ENCODE results near the gene ZNF599. TPM values are rescaled to one million over a fixed set of nuclear protein-coding genes. Genes with fewer than 3 reads are reported as not detected.
A peak's percentile ranks its signal among the peaks of the same experiment; 100 is the strongest.

Gene ZNF599
- total RNA-seq, 2 donors from 2014 or later: 5.2 to 5.3 TPM

GRCh38 chr19:34779652-34780051 lies 6.6 kb upstream of the ZNF599 start:
- Mint-ChIP-seq H3K36me3 (ENCODE audit: insufficient read depth in 2 of 2) (peaks cover 1 to 2% of the 10 kb centered on the region in 2 donors), H3K9me3 (peaks cover 3 to 4% of the 10 kb centered on the region in 2 donors), H3K4me3 (no peak overlapping the region), H3K27ac (no peak overlapping the region), H3K4me1 (ENCODE audit: low read depth) (no peaks in the 10 kb centered on the region), H3K27me3 (ENCODE audit: low read depth) (peaks cover 7% of the 10 kb centered on the region)
- no peak for DNase-seq
- ATAC-seq (replicated peaks in 1 of 2): no peak

GRCh38 chr19:34778342-34778741 lies 5.3 kb upstream of the ZNF599 start:
- Mint-ChIP-seq H3K4me1 (ENCODE audit: low read depth) (no peaks in the 10 kb centered on the region), H3K4me3 (no peak overlapping the region), H3K27ac (no peak overlapping the region), H3K27me3 (ENCODE audit: low read depth) (peaks cover 7% of the 10 kb centered on the region), H3K9me3 (peaks cover 4 to 6% of the 10 kb centered on the region in 2 donors), H3K36me3 (ENCODE audit: insufficient read depth in 2 of 2) (peaks cover 1 to 5% of the 10 kb centered on the region in 2 donors)
- no peak for ATAC-seq (replicated peaks in 1 of 2)
- no peak for DNase-seq

- peaks cover 5 to 10% of the 10 kb centered on the region in 2 donors for H3K36me3 Mint-ChIP-seq (ENCODE audit: insufficient read depth in 2 of 2)
- ATAC-seq (replicated peaks in 1 of 2) (no peak), DNase-seq (no peak)
- peaks cover 7% of the 10 kb centered on the region for H3K27me3 Mint-ChIP-seq (ENCODE audit: low read depth)
- H3K9me3 Mint-ChIP-seq: peaks cover 4 to 6% of the 10 kb centered on the region in 2 donors
- H3K4me3 Mint-ChIP-seq: no peak overlapping the region
- peaks cover 14% of the 10 kb centered on the region for H3K4me1 Mint-ChIP-seq (ENCODE audit: low read depth)
- H3K27ac Mint-ChIP-seq: no peak overlapping the region
These were observed 1.8 kb upstream of the ZNF599 start for GRCh38 chr19:34774857-34775256.

GRCh38 chr19:34773555-34773864 lies 495 bp upstream of the ZNF599 start:
- DNase-seq (no peak), ATAC-seq (replicated peaks in 1 of 2) (no peak)
- no peak overlapping the region for H3K27ac Mint-ChIP-seq
- peaks cover 14% of the 10 kb centered on the region for H3K4me1 Mint-ChIP-seq (ENCODE audit: low read depth)
- H3K27me3 Mint-ChIP-seq (ENCODE audit: low read depth): peaks cover 7% of the 10 kb centered on the region
- H3K4me3 Mint-ChIP-seq: peak overlapping the region; percentile 79 to 91
- H3K9me3 Mint-ChIP-seq: peaks cover 4 to 6% of the 10 kb centered on the region in 2 donors
- H3K36me3 Mint-ChIP-seq (ENCODE audit: insufficient read depth in 2 of 2): peaks cover 5 to 10% of the 10 kb centered on the region in 2 donors

- Mint-ChIP-seq H3K27me3 (ENCODE audit: low read depth) (no peaks in the 10 kb centered on the region), H3K27ac (no peak overlapping the region), H3K9me3 (peaks cover 7 to 8% of the 10 kb centered on the region in 2 donors), H3K4me1 (ENCODE audit: low read depth) (peaks cover 14% of the 10 kb centered on the region), H3K4me3 (no peak overlapping the region), H3K36me3 (ENCODE audit: insufficient read depth in 2 of 2) (peaks cover 17 to 31% of the 10 kb centered on the region in 2 donors)
- DNase-seq (no peak), ATAC-seq (replicated peaks in 1 of 2) (no peak)
These were observed 5.1 kb downstream of the ZNF599 start for GRCh38 chr19:34767951-34768350.

- H3K4me3 Mint-ChIP-seq: no peak overlapping the region
- ATAC-seq (replicated peaks in 1 of 2) (no peak), DNase-seq (no peak)
- H3K9me3 Mint-ChIP-seq: peaks cover 10 to 14% of the 10 kb centered on the region in 2 donors
- no peak overlapping the region for H3K27ac Mint-ChIP-seq
- H3K36me3 Mint-ChIP-seq (ENCODE audit: insufficient read depth in 2 of 2): peaks cover 20 to 35% of the 10 kb centered on the region in 2 donors
- peaks cover 3% of the 10 kb centered on the region for H3K4me1 Mint-ChIP-seq (ENCODE audit: low read depth)
- H3K27me3 Mint-ChIP-seq (ENCODE audit: low read depth): no peaks in the 10 kb centered on the region
These were observed 6.6 kb downstream of the ZNF599 start for GRCh38 chr19:34766386-34766785.

- no peaks in the 10 kb centered on the region for H3K4me1 Mint-ChIP-seq (ENCODE audit: low read depth)
- no peak overlapping the region for H3K27ac Mint-ChIP-seq
- H3K4me3 Mint-ChIP-seq: no peak overlapping the region
- H3K27me3 Mint-ChIP-seq (ENCODE audit: low read depth): no peaks in the 10 kb centered on the region
- no peak for ATAC-seq (replicated peaks in 1 of 2)
- no peak for DNase-seq
- H3K9me3 Mint-ChIP-seq: peaks cover 15 to 31% of the 10 kb centered on the region in 2 donors
- H3K36me3 Mint-ChIP-seq (ENCODE audit: insufficient read depth in 2 of 2): peaks cover 36 to 43% of the 10 kb centered on the region in 2 donors
These were observed 13.6 kb downstream of the ZNF599 start for GRCh38 chr19:34759218-34759917.

- ATAC-seq (replicated peaks in 1 of 2) (no peak), DNase-seq (no peak)
- H3K36me3 Mint-ChIP-seq (ENCODE audit: insufficient read depth in 2 of 2): peaks cover 39 to 42% of the 10 kb centered on the region in 2 donors
These were observed 15.6 kb downstream of the ZNF599 start for GRCh38 chr19:34757441-34757840.

GRCh38 chr19:34744896-34745690 lies 27.9 kb downstream of the ZNF599 start:
- Mint-ChIP-seq H3K27ac (no peak overlapping the region), H3K4me1 (ENCODE audit: low read depth) (no peaks in the 10 kb centered on the region), H3K27me3 (ENCODE audit: low read depth) (no peaks in the 10 kb centered on the region), H3K9me3 (peaks cover 34 to 42% of the 10 kb centered on the region in 2 donors), H3K36me3 (ENCODE audit: insufficient read depth in 2 of 2) (peaks cover 34 to 43% of the 10 kb centered on the region in 2 donors), H3K4me3 (no peak overlapping the region)
- DNase-seq (no peak), ATAC-seq (replicated peaks in 1 of 2) (no peak)

More at GRCh38 chr19:34757441-34757840, 15.6 kb downstream of the ZNF599 start:
- Mint-ChIP-seq H3K27ac (no peak overlapping the region), H3K9me3 (peaks cover 16 to 36% of the 10 kb centered on the region in 2 donors), H3K4me3 (no peak overlapping the region), H3K4me1 (ENCODE audit: low read depth) (no peaks in the 10 kb centered on the region), H3K27me3 (ENCODE audit: low read depth) (no peaks in the 10 kb centered on the region)

GRCh38 chr19:34734537-34735103 lies 38.4 kb downstream of the ZNF599 start:
- Mint-ChIP-seq H3K4me1 (ENCODE audit: low read depth) (peaks cover 34% of the 10 kb centered on the region), H3K36me3 (ENCODE audit: insufficient read depth in 2 of 2) (peaks cover 19 to 31% of the 10 kb centered on the region in 2 donors), H3K9me3 (peaks cover 9 to 10% of the 10 kb centered on the region in 2 donors), H3K4me3 (peak overlapping the region; percentile 91 to 95), H3K27me3 (ENCODE audit: low read depth) (no peaks in the 10 kb centered on the region), H3K27ac (peak overlapping the region; percentile 95)
- no peak for DNase-seq
- ATAC-seq (replicated peaks in 1 of 2): no peak

GRCh38 chr19:34733746-34734536 lies 39.1 kb downstream of the ZNF599 start, which contains the start of gene ZNF181:
Gene ZNF181 (plus strand): TSS chr19:34734243. CDS start chr19:34735038, 795 bp downstream.
- peaks cover 34% of the 10 kb centered on the region for H3K4me1 Mint-ChIP-seq (ENCODE audit: low read depth)
- ATAC-seq (replicated peaks in 1 of 2) (peak; percentile 83 to 86), DNase-seq (peak; percentile 81 to 82)
- peak within 1 kb of the TSS; percentile 91 to 95 for H3K4me3 Mint-ChIP-seq
- peaks cover 6% of the 10 kb centered on the region in 2 donors for H3K9me3 Mint-ChIP-seq
- no peaks in the 10 kb centered on the region for H3K27me3 Mint-ChIP-seq (ENCODE audit: low read depth)
- peak within 1 kb of the TSS; percentile 95 for H3K27ac Mint-ChIP-seq
- peaks cover 14 to 24% of the 10 kb centered on the region in 2 donors for H3K36me3 Mint-ChIP-seq (ENCODE audit: insufficient read depth in 2 of 2)

GRCh38 chr19:34733266-34733745 lies 39.7 kb downstream of the ZNF599 start:
- H3K9me3 Mint-ChIP-seq: peaks cover 6% of the 10 kb centered on the region in 2 donors
- H3K36me3 Mint-ChIP-seq (ENCODE audit: insufficient read depth in 2 of 2): peaks cover 12 to 20% of the 10 kb centered on the region in 2 donors
- peak; percentile 2 to 10 for ATAC-seq (replicated peaks in 1 of 2)
- H3K27ac Mint-ChIP-seq: peak overlapping the region; percentile 95
- H3K4me3 Mint-ChIP-seq: peak overlapping the region; percentile 91 to 95
- H3K27me3 Mint-ChIP-seq (ENCODE audit: low read depth): no peaks in the 10 kb centered on the region
- DNase-seq: no peak
- peaks cover 34% of the 10 kb centered on the region for H3K4me1 Mint-ChIP-seq (ENCODE audit: low read depth)

Data from activated T-cell treated with anti-CD3 and anti-CD28 coated beads, Interleukin-2, amount 50 U/mL, for 72 hours (primary cell).